ENCODE data around the gene SYTL1. TPM values are rescaled to one million over a fixed set of nuclear protein-coding genes. Genes with fewer than 3 reads are reported as not detected.

The SYTL1 gene
- total and polyA plus RNA-seq, 9 of the 15 experiments (the other 6 are each of a cell fraction or from before 2014, with no cell fraction given): 0.04 to 9.3 (median 1.7) TPM

- TF ChIP-seq NR2F6 (CRISPR knock-in tag; IDR thresholded peaks at IDR 0.05) (no peak), THAP7 (CRISPR knock-in tag; IDR thresholded peaks at IDR 0.05) (no peak), NFRKB (IDR thresholded peaks at IDR 0.05; ENCODE audit: low read depth) (no peak), ZNF41 (CRISPR knock-in tag; conservative IDR thresholded peaks at IDR 0.05) (no peak), ELF4 (CRISPR knock-in tag; IDR thresholded peaks at IDR 0.05) (no peak), ZNF780A (CRISPR knock-in tag; IDR thresholded peaks at IDR 0.05) (no peak), CEBPB (tag; IDR thresholded peaks at IDR 0.05) (no peak), CHD4 (IDR thresholded peaks at IDR 0.05; ENCODE audit: insufficient read depth, insufficient replicate concordance, low read depth, low read length, poor library complexity, severe bottlenecking) (no peak), CAMTA2 (CRISPR knock-in tag; conservative IDR thresholded peaks at IDR 0.05) (no peak), ATF7 (IDR thresholded peaks at IDR 0.05) (0 out of 2 replicates have a peak, but pooled peaks have one; percentile 15), XRCC5 (IDR thresholded peaks at IDR 0.05; ENCODE audit: low read depth, low read length) (0 out of 2 replicates have a peak, but pooled peaks have one; percentile 79), MAFK (IDR thresholded peaks at IDR 0.05; ENCODE audit: low read length) (no peak; the same call in 1 of the 2 replicates), KLF1 (tag; IDR thresholded peaks at IDR 0.05) (no peak), DLX4 (CRISPR knock-in tag; IDR thresholded peaks at IDR 0.05) (no peak), POLR2AphosphoS5 (IDR thresholded peaks at IDR 0.05; ENCODE audit: control insufficient read depth, insufficient read depth, low read depth, low read length) (no peak), HNRNPK (IDR thresholded peaks at IDR 0.05; ENCODE audit: low read depth, low read length, poor library complexity, severe bottlenecking) (no peak), BCL6 (CRISPR knock-in tag; IDR thresholded peaks at IDR 0.05) (no peak), CC2D1A (IDR thresholded peaks at IDR 0.05) (peak; percentile 89), CXXC5 (CRISPR knock-in tag; IDR thresholded peaks at IDR 0.05) (no peak), ZNF79 (CRISPR knock-in tag; IDR thresholded peaks at IDR 0.05; ENCODE audit: low read depth) (no peak), BCOR (IDR thresholded peaks at IDR 0.05) (no peak), KDM5B (IDR thresholded peaks at IDR 0.05; ENCODE audit: insufficient replicate concordance, low read depth, low read length) (no peak), PKNOX1 (IDR thresholded peaks at IDR 0.05) (no peak), CHD2 (IDR thresholded peaks at IDR 0.05; ENCODE audit: low read depth, low read length) (no peak), JUND (IDR thresholded peaks at IDR 0.05; ENCODE audit: borderline replicate concordance, low read depth, low read length) (peak; percentile 50; the same call in 1 of the 2 replicates), JUND (tag; IDR thresholded peaks at IDR 0.05; ENCODE audit: borderline replicate concordance, low read depth, low read length) (no peak; the same call in 2 of the 3 replicates), GATA2 (CRISPR knock-in tag; IDR thresholded peaks at IDR 0.05) (no peak), ELK1 (CRISPR knock-in tag; IDR thresholded peaks at IDR 0.05) (no peak)
Observed at GRCh38 chr1:27300341-27301051, 41.3 kb upstream of the SYTL1 start (continued).

All from K562 (cell line).